ENCODE data around the gene RARG. TPM values are rescaled to one million over a fixed set of nuclear protein-coding genes. Genes with fewer than 3 reads are reported as not detected.

The RARG gene
- polyA plus RNA-seq, 2 donors = 84.8 to 104 TPM

DNA sequence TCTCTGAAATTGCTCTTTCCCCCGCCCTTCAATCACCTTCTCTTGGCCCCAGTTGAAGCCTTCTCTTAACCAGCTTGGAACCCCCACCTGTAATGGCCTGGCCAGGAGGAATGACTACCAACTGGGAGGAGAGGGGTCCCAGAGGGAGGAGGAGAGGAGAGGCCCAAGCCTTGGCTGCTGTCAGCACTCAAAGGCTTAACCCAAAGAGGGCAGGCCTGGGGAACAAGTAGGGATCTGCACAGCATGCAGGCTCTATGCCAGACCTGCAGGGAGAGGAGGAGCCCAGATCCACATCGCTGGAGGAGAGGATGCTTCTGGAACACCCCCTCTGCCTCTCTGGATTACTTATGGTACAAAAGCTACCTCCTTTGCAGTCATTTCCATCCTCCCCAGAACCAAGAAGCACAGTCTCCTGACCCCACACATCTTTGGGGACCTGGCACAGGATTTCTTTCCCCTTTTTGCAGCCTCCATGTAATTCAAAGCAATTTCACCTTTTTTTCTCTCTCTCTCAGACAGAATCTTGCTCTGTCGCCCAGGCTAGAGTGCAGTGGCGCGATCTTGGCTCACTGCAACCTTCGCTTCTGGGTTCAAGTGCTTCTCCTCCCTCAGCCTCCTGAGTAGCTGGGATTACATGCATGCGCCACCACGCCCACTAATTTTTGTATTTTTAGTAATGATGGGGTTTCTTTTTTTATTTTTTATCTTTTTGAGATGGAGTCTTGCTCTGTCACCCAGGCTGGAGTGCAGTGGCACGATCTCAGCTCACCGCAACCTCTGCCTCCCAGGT lies 6.2 kb downstream of the RARG start:
- peak overlapping the region; percentile 91 to 92 for H3K27ac ChIP-seq (ENCODE audit: low read depth in 2 of 2, low read length in 1 of 2)
- peaks cover 11 to 37% of the 10 kb centered on the region in 2 donors for H3K4me1 ChIP-seq (ENCODE audit: control insufficient read depth in 2 of 2, insufficient read depth in 2 of 2, low read length in 1 of 2)
- 62 to 68% methylated on average over 10 of the region's 10 CpGs for WGBS, 2 donors
- H3K4me3 ChIP-seq (ENCODE audit: low read depth in 1 of 2, low read length in 2 of 2) = peak overlapping the region in 1 of 2 donors; percentile 23
- no peaks in the 10 kb centered on the region for H3K9me3 ChIP-seq (ENCODE audit: control insufficient read depth in 2 of 2, insufficient read depth in 1 of 2, low read depth in 1 of 2, low read length in 1 of 2)
- peaks cover 0 to 15% of the 10 kb centered on the region in 2 donors for H3K36me3 ChIP-seq (ENCODE audit: control insufficient read depth in 2 of 2, insufficient read depth in 2 of 2, low read length in 1 of 2)
- no peaks in the 10 kb centered on the region for H3K27me3 ChIP-seq (ENCODE audit: control insufficient read depth in 1 of 2, insufficient read depth in 2 of 2, low read length in 2 of 2)

GRCh38 chr12:53224897-53225634 lies 6.9 kb downstream of the RARG start:
- H3K4me1 ChIP-seq (ENCODE audit: control insufficient read depth in 2 of 2, insufficient read depth in 2 of 2, low read length in 1 of 2) = peaks cover 7 to 37% of the 10 kb centered on the region in 2 donors
- no peaks in the 10 kb centered on the region for H3K9me3 ChIP-seq (ENCODE audit: control insufficient read depth in 2 of 2, insufficient read depth in 1 of 2, low read depth in 1 of 2, low read length in 1 of 2)
- H3K27me3 ChIP-seq (ENCODE audit: control insufficient read depth in 1 of 2, insufficient read depth in 2 of 2, low read length in 2 of 2) = no peaks in the 10 kb centered on the region
- H3K36me3 ChIP-seq (ENCODE audit: control insufficient read depth in 2 of 2, insufficient read depth in 2 of 2, low read length in 1 of 2) = peaks cover 0 to 15% of the 10 kb centered on the region in 2 donors
- peak overlapping the region; percentile 91 to 92 for H3K27ac ChIP-seq (ENCODE audit: low read depth in 2 of 2, low read length in 1 of 2)
- peak overlapping the region in 1 of 2 donors; percentile 23 for H3K4me3 ChIP-seq (ENCODE audit: low read depth in 1 of 2, low read length in 2 of 2)
- 48 to 60% methylated on average over 10 of the region's 10 CpGs for WGBS, 2 donors

GRCh38 chr12:53224061-53224896 lies 7.7 kb downstream of the RARG start:
- Histone ChIP-seq H3K27me3 (ENCODE audit: control insufficient read depth in 1 of 2, insufficient read depth in 2 of 2, low read length in 2 of 2) (no peaks in the 10 kb centered on the region), H3K4me3 (ENCODE audit: low read depth in 1 of 2, low read length in 2 of 2) (no peak overlapping the region), H3K27ac (ENCODE audit: low read depth in 2 of 2, low read length in 1 of 2) (peak overlapping the region; percentile 91 to 92), H3K36me3 (ENCODE audit: control insufficient read depth in 2 of 2, insufficient read depth in 2 of 2, low read length in 1 of 2) (peaks cover 0 to 10% of the 10 kb centered on the region in 2 donors), H3K9me3 (ENCODE audit: control insufficient read depth in 2 of 2, insufficient read depth in 1 of 2, low read depth in 1 of 2, low read length in 1 of 2) (no peaks in the 10 kb centered on the region), H3K4me1 (ENCODE audit: control insufficient read depth in 2 of 2, insufficient read depth in 2 of 2, low read length in 1 of 2) (peaks cover 7 to 34% of the 10 kb centered on the region in 2 donors)
- WGBS, 2 donors = 36 to 50% methylated on average over 11 of the region's 11 CpGs

DNA sequence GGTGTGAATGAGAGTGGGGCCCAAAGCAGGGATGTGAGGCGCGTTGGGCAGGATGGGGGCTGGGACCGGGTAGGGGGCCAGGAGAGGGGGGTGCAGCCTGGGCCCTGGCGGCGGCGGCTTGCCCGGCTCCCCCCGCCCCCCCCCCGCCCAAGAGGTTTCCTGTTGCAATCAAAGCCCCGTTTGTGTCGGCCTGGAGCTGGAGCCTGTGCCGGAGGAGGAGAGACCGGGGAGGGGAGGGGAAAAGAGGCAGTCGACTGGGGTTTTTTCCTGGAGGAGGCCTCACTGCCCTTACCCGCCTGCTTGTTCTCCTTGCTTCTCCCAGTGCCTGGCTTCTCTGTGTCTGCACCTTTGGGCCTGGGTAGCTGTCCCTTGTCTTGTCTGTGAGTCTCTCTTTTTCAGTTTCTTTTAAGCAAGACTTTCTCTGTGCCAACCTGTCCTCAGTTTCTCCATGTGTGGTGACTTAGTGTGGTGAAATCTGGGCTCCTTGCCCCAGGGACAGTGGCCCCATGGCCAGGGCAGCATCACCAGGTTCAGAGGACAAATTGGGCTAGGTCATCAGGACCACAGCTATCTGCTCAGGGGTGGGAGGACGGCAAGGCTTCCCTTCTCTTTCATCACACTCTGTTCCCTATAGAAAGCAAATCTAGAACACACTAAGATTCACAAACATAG lies 8.5 kb downstream of the RARG start:
- H3K27me3 ChIP-seq (ENCODE audit: control insufficient read depth in 1 of 2, insufficient read depth in 2 of 2, low read length in 2 of 2) = no peaks in the 10 kb centered on the region
- no peaks in the 10 kb centered on the region for H3K9me3 ChIP-seq (ENCODE audit: control insufficient read depth in 2 of 2, insufficient read depth in 1 of 2, low read depth in 1 of 2, low read length in 1 of 2)
- peak overlapping the region; percentile 91 to 92 for H3K27ac ChIP-seq (ENCODE audit: low read depth in 2 of 2, low read length in 1 of 2)
- 12 to 23% methylated on average over 15 to 16 of the region's 16 CpGs for WGBS, 2 donors
- H3K4me1 ChIP-seq (ENCODE audit: control insufficient read depth in 2 of 2, insufficient read depth in 2 of 2, low read length in 1 of 2) = peaks cover 9 to 35% of the 10 kb centered on the region in 2 donors
- H3K4me3 ChIP-seq (ENCODE audit: low read depth in 1 of 2, low read length in 2 of 2) = peak overlapping the region; percentile 6 to 20
- peaks cover 0 to 9% of the 10 kb centered on the region in 2 donors for H3K36me3 ChIP-seq (ENCODE audit: control insufficient read depth in 2 of 2, insufficient read depth in 2 of 2, low read length in 1 of 2)

- Histone ChIP-seq H3K36me3 (ENCODE audit: control insufficient read depth in 2 of 2, insufficient read depth in 2 of 2, low read length in 1 of 2) (peaks cover 0 to 9% of the 10 kb centered on the region in 2 donors), H3K9me3 (ENCODE audit: control insufficient read depth in 2 of 2, insufficient read depth in 1 of 2, low read depth in 1 of 2, low read length in 1 of 2) (no peaks in the 10 kb centered on the region), H3K27ac (ENCODE audit: low read depth in 2 of 2, low read length in 1 of 2) (peak overlapping the region; percentile 91 to 92), H3K4me3 (ENCODE audit: low read depth in 1 of 2, low read length in 2 of 2) (no peak overlapping the region), H3K4me1 (ENCODE audit: control insufficient read depth in 2 of 2, insufficient read depth in 2 of 2, low read length in 1 of 2) (peaks cover 10 to 38% of the 10 kb centered on the region in 2 donors), H3K27me3 (ENCODE audit: control insufficient read depth in 1 of 2, insufficient read depth in 2 of 2, low read length in 2 of 2) (no peaks in the 10 kb centered on the region)
- 42 to 48% methylated on average over 4 of the region's 4 CpGs for WGBS, 2 donors
Observed at GRCh38 chr12:53222806-53223261, 9.2 kb downstream of the RARG start.

DNA sequence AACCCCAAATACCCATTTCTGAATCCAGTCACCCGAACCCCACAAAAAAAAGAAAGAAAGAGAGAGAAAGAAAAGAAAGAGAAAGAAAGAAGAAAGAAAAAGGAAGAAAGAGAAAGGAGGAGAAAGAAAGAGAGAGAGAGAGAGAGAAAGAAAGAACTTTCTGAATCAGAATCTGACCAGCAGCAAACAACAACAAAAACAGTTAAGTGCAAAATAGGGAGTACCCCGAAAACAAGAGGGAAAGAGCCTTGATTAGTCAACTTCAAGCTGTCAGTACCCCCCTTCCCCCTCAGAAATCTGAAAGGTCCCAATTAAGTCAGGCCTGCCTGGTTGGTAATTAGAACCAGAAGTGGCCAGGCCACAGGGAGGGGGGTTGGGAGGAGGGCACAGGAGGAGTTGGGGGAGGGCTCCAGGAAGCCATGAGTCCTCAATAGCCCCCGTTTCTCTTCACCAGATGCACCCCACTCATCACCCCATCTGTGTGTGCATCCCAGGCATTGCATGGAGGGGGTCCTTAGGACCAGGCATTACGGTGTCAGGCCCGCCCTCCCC lies 9.8 kb downstream of the RARG start:
- Histone ChIP-seq H3K4me1 (ENCODE audit: control insufficient read depth in 2 of 2, insufficient read depth in 2 of 2, low read length in 1 of 2) (peaks cover 11 to 38% of the 10 kb centered on the region in 2 donors), H3K27ac (ENCODE audit: low read depth in 2 of 2, low read length in 1 of 2) (peak overlapping the region; percentile 99 to 100), H3K9me3 (ENCODE audit: control insufficient read depth in 2 of 2, insufficient read depth in 1 of 2, low read depth in 1 of 2, low read length in 1 of 2) (no peaks in the 10 kb centered on the region), H3K27me3 (ENCODE audit: control insufficient read depth in 1 of 2, insufficient read depth in 2 of 2, low read length in 2 of 2) (no peaks in the 10 kb centered on the region), H3K4me3 (ENCODE audit: low read depth in 1 of 2, low read length in 2 of 2) (peak overlapping the region in 1 of 2 donors; percentile 75), H3K36me3 (ENCODE audit: control insufficient read depth in 2 of 2, insufficient read depth in 2 of 2, low read length in 1 of 2) (peaks cover 0 to 3% of the 10 kb centered on the region in 2 donors)
- 32 to 33% methylated on average over 5 of the region's 5 CpGs for WGBS, 2 donors

DNA sequence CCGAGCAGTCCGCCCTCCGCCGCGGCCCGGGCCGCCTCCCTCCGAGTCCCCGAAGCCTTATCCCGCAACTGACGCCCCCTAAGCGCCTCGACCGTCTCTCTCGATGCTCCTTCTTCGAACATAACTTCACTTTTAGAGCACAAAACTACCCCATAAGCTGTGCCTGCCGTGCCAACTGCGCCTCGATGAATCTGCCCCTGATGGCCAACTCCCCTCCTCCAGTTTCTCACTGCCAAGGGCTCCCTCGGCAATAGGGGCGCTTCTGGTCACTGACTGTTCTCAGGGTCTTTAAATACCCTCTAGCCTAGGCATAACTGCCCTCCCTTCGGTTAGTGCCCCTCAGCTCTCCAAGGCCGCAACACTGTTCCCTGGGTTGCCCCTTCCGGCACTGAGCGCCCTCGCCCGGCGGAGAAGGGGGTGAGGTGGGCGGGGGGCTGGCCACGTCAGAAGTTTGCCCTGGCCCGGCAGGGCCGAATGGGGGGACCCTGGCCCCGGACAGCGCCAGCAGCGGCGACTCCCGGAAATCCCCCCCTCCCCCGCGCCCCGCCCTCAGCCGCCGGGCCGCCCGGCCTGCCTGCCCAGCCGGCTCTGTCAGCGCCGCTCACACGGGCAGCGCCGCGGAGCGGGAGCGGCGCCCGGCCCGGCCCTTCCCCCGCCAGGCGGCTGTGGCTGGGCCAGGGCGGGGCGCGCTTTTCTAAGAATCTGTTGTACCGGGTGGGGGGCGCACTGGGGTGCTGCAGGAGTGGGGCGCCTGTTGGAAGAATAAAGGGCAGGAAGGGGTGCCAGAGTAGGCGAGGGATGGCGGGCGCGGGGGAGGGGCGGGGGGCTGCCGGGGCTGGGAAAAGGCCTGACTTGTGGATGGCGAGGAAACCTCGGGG lies 10.6 kb downstream of the RARG start:
- peak overlapping the region; percentile 99 to 100 for H3K27ac ChIP-seq (ENCODE audit: low read depth in 2 of 2, low read length in 1 of 2)
- H3K9me3 ChIP-seq (ENCODE audit: control insufficient read depth in 2 of 2, insufficient read depth in 1 of 2, low read depth in 1 of 2, low read length in 1 of 2) = no peaks in the 10 kb centered on the region
- peaks cover 15 to 39% of the 10 kb centered on the region in 2 donors for H3K4me1 ChIP-seq (ENCODE audit: control insufficient read depth in 2 of 2, insufficient read depth in 2 of 2, low read length in 1 of 2)
- H3K36me3 ChIP-seq (ENCODE audit: control insufficient read depth in 2 of 2, insufficient read depth in 2 of 2, low read length in 1 of 2) = no peaks in the 10 kb centered on the region
- 1% methylated on average over 63 to 72 of the region's 72 CpGs for WGBS, 2 donors
- no peaks in the 10 kb centered on the region for H3K27me3 ChIP-seq (ENCODE audit: control insufficient read depth in 1 of 2, insufficient read depth in 2 of 2, low read length in 2 of 2)
- H3K4me3 ChIP-seq (ENCODE audit: low read depth in 1 of 2, low read length in 2 of 2) = peak overlapping the region; percentile 58 to 75

DNA sequence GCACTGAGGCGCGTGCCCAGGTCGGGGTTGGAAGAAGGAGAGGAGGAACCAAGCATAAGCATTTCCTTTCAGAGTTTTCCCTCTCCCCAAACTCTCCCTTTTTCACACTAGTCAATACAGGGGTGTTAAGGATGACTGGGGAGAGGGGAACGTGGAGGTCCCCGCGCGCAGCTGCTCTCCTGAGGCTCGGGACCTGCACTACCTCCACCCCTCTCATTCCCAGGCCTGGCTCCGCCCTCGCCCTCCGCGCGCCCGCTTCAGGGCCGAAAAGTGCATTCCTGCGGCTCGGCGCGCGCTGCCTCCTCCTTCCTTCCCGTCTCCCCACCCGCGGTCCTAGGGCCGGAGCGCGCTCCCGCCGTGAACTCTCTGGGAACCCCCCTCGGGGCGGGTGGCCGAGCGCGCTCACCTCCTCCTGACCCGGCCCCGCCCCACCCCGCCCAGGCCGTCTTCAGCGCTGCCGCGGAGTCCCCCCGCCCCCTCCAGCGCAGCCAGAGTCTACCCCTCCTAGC lies 11.3 kb downstream of the RARG start:
- Histone ChIP-seq H3K4me3 (ENCODE audit: low read depth in 1 of 2, low read length in 2 of 2) (peak overlapping the region; percentile 72 to 75), H3K4me1 (ENCODE audit: control insufficient read depth in 2 of 2, insufficient read depth in 2 of 2, low read length in 1 of 2) (peaks cover 15 to 42% of the 10 kb centered on the region in 2 donors), H3K9me3 (ENCODE audit: control insufficient read depth in 2 of 2, insufficient read depth in 1 of 2, low read depth in 1 of 2, low read length in 1 of 2) (no peaks in the 10 kb centered on the region), H3K36me3 (ENCODE audit: control insufficient read depth in 2 of 2, insufficient read depth in 2 of 2, low read length in 1 of 2) (peaks cover 0 to under 1% of the 10 kb centered on the region in 2 donors), H3K27ac (ENCODE audit: low read depth in 2 of 2, low read length in 1 of 2) (peak overlapping the region; percentile 99 to 100), H3K27me3 (ENCODE audit: control insufficient read depth in 1 of 2, insufficient read depth in 2 of 2, low read length in 2 of 2) (no peaks in the 10 kb centered on the region)
- WGBS, 2 donors = 0% methylated on average over 27 to 42 of the region's 42 CpGs
